ENCODE measurements around the gene ERMN. TPM values are rescaled to one million over a fixed set of nuclear protein-coding genes. Genes with fewer than 3 reads are reported as not detected.

ERMN gene
- total RNA-seq, 4 donors from 2014 or later, result under 0.01 to 0.17 TPM; not detected in 2

DNA sequence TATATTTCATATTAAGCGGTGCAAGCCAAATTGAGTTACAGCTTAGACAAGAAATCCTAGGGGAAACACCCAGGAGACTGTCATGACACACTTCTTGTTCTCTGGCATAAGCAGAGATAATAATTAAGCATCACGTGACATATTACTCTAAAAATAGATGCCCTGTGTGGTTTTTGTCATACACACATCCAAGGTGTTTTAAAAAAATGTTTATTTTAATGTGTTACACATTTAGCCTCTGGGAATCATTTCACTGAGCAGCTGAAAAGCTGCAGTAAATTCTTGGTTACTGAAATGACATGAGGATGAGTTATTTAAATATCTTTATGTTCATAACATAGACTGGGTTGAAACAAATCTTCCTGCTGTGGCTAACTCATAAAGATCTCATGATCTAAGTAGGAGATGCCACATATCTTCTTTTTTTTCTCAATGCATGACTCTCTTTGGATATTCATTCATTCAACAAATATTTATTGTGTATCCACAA is 38.0 kb upstream of the ERMN start:
- 19% methylated on average over 2 of the region's 2 CpGs for WGBS
- H3K27me3 ChIP-seq, result no peaks in the 10 kb centered on the region
- H3K4me1 ChIP-seq, result peaks cover 0 to 16% (median 11%) of the 10 kb centered on the region in 4 donors
- H3K36me3 ChIP-seq, result no peaks in the 10 kb centered on the region
- no peak overlapping the region for H3K4me3 ChIP-seq
- DNase-seq (ENCODE audit: extremely low spot score), result no peak
- no peak overlapping the region for H3K27ac ChIP-seq (replicated peaks in 1 of 4)
- no peaks in the 10 kb centered on the region for H3K9me3 ChIP-seq
- intact Hi-C loops (cut with DNase I), result no loop called here
- TF ChIP-seq EP300 (IDR thresholded peaks at IDR 0.05), result no peak
- no peak for TF ChIP-seq POLR2A (IDR thresholded peaks at IDR 0.05; ENCODE audit: low read depth)
- no peak for TF ChIP-seq POLR2AphosphoS5 (IDR thresholded peaks at IDR 0.05)
- TF ChIP-seq, protein P1, sequence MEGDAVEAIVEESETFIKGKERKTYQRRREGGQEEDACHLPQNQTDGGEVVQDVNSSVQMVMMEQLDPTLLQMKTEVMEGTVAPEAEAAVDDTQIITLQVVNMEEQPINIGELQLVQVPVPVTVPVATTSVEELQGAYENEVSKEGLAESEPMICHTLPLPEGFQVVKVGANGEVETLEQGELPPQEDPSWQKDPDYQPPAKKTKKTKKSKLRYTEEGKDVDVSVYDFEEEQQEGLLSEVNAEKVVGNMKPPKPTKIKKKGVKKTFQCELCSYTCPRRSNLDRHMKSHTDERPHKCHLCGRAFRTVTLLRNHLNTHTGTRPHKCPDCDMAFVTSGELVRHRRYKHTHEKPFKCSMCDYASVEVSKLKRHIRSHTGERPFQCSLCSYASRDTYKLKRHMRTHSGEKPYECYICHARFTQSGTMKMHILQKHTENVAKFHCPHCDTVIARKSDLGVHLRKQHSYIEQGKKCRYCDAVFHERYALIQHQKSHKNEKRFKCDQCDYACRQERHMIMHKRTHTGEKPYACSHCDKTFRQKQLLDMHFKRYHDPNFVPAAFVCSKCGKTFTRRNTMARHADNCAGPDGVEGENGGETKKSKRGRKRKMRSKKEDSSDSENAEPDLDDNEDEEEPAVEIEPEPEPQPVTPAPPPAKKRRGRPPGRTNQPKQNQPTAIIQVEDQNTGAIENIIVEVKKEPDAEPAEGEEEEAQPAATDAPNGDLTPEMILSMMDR (IDR thresholded peaks at IDR 0.05), result no peak

DNA sequence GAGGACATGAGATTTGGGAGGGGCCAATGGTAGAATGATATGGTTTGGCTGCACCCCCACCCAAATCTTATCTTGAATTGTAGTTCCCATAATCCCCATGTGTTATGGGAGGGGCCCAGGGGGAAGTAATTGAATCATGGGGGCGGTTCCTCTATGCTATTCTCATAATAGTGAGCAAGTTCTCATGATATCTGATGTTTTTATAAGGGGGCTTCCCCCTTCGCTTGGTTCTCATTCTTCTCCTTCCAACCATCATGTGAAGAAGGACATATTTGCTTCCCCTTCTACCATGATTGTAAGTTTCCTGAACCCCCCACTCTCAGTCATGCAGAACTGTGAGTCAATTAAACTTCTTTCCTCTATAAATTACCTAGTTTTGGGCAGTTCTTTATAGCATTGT is 37.0 kb upstream of the ERMN start:
- WGBS, result 90% methylated on average over 2 of the region's 2 CpGs
- intact Hi-C loops (cut with DNase I), result no loop called here
- Histone ChIP-seq H3K27ac (replicated peaks in 1 of 4) (no peak overlapping the region), H3K4me3 (no peak overlapping the region), H3K36me3 (no peaks in the 10 kb centered on the region), H3K27me3 (no peaks in the 10 kb centered on the region), H3K9me3 (no peaks in the 10 kb centered on the region), H3K4me1 (peaks cover 0 to 16% (median 11%) of the 10 kb centered on the region in 4 donors)
- DNase-seq (ENCODE audit: extremely low spot score), result no peak
- TF ChIP-seq, protein P1 (IDR thresholded peaks at IDR 0.05), result no peak
- TF ChIP-seq EP300 (IDR thresholded peaks at IDR 0.05) (no peak), POLR2A (IDR thresholded peaks at IDR 0.05; ENCODE audit: low read depth) (no peak), POLR2AphosphoS5 (IDR thresholded peaks at IDR 0.05) (no peak)

DNA sequence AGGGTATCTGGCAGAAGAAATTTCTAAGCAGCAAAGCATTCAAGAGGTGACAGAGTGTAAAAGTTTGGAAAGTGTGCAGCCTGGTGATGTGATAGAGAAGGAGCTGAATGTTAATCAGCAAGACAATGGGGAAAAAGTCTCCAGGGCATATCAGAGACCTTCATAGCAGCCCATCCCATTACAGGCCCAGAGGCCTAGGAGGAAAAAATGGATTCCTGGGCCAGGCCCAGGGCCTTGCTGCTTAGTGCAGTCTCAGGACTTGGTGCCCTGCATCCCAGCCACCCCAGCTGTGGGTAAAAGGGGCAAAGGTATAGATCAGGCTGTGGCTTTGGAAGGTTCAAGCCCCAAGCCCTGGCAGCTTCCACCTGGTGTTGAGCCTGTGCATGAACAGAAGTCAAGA is 35.9 kb upstream of the ERMN start:
- TF ChIP-seq EP300 (IDR thresholded peaks at IDR 0.05) (no peak), POLR2AphosphoS5 (IDR thresholded peaks at IDR 0.05) (no peak)
- TF ChIP-seq, protein P1 (IDR thresholded peaks at IDR 0.05), result no peak
- H3K4me3 ChIP-seq, result no peak overlapping the region
- no peaks in the 10 kb centered on the region for H3K36me3 ChIP-seq
- no peaks in the 10 kb centered on the region for H3K9me3 ChIP-seq
- no peak overlapping the region for H3K27ac ChIP-seq (replicated peaks in 1 of 4)
- DNase-seq (ENCODE audit: extremely low spot score), result no peak
- intact Hi-C loops (cut with DNase I), result no loop called here
- peaks cover 0 to 16% (median 11%) of the 10 kb centered on the region in 4 donors for H3K4me1 ChIP-seq
- H3K27me3 ChIP-seq, result no peaks in the 10 kb centered on the region

DNA sequence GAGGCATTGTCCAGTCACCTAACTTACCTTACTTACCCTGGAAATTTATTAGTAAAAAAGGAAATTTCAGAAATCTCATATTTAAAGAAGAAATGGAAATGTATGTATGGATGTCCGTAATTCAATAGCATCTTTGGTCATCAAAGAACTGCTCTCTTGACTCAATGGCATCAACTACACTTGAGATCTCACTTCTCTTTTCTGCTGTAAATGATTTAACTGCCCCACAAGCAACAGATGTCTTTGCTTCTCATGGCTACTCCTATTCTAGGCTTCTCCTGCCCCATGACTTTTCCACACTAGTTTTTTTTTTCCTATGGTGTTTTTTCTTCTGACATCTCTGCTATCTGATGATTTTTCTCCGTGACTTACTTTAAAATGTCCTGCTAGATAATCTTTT is 34.0 kb upstream of the ERMN start:
- no peak for DNase-seq (ENCODE audit: extremely low spot score)
- Histone ChIP-seq H3K36me3 (no peaks in the 10 kb centered on the region), H3K4me3 (no peak overlapping the region), H3K27me3 (no peaks in the 10 kb centered on the region), H3K4me1 (peaks cover 0 to 16% (median 11%) of the 10 kb centered on the region in 4 donors), H3K9me3 (no peaks in the 10 kb centered on the region), H3K27ac (replicated peaks in 1 of 4) (no peak overlapping the region)
- 89% methylated on average over 2 of the region's 2 CpGs for WGBS
- TF ChIP-seq, protein P1 (IDR thresholded peaks at IDR 0.05), result no peak
- TF ChIP-seq POLR2AphosphoS5 (IDR thresholded peaks at IDR 0.05), result no peak
- TF ChIP-seq EP300 (IDR thresholded peaks at IDR 0.05), result no peak
- TF ChIP-seq POLR2A (IDR thresholded peaks at IDR 0.05; ENCODE audit: low read depth), result no peak
- intact Hi-C loops (cut with DNase I), result no loop called here

DNA sequence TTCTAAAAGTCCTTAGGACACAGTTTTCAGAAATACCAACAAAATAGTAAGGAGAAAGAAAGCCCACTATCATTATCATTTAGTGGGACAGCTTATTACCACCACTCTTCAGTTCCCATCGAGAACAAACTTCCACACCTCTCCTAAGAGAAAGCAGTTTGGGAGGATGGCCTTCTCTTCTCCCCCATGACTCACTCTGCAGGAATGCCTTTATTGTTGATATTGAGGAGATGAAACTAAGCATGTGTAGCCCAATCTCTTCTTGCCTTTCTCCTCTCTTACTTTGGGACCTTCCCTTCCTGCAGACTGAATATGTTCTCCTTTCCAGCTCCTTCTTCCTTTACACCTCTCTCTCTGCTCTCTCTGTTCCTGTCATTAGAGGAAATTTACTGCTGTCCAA is 30.0 kb upstream of the ERMN start:
- H3K27me3 ChIP-seq, result no peaks in the 10 kb centered on the region
- DNase-seq (ENCODE audit: extremely low spot score), result no peak
- H3K4me3 ChIP-seq, result no peak overlapping the region
- WGBS, result 69% methylated on average over 1 of the region's 1 CpG
- intact Hi-C loops (cut with DNase I), result no loop called here
- no peaks in the 10 kb centered on the region for H3K36me3 ChIP-seq
- H3K27ac ChIP-seq (replicated peaks in 1 of 4), result no peak overlapping the region
- H3K9me3 ChIP-seq, result no peaks in the 10 kb centered on the region
- H3K4me1 ChIP-seq, result no peaks in the 10 kb centered on the region
- TF ChIP-seq, protein P1 (IDR thresholded peaks at IDR 0.05), result no peak
- TF ChIP-seq POLR2AphosphoS5 (IDR thresholded peaks at IDR 0.05) (no peak), EP300 (IDR thresholded peaks at IDR 0.05) (no peak), POLR2A (IDR thresholded peaks at IDR 0.05; ENCODE audit: low read depth) (no peak)

Measured in esophagus muscularis mucosa (tissue), 4 donors.